ENCODE measurements around the gene CHCT1.

- no peak for TF ChIP-seq CTCF (IDR thresholded peaks at IDR 0.05)
- no peak for TF ChIP-seq POLR2A (IDR thresholded peaks at IDR 0.05)
Observed at GRCh38 chr17:60416368-60416925, 5.8 kb upstream of the CHCT1 start.

All from lower leg skin (tissue), 3 donors.